ENCODE measurements around the gene USP28.
A peak's percentile ranks its signal among the peaks of the same experiment; 100 is the strongest.

The USP28 gene

DNA sequence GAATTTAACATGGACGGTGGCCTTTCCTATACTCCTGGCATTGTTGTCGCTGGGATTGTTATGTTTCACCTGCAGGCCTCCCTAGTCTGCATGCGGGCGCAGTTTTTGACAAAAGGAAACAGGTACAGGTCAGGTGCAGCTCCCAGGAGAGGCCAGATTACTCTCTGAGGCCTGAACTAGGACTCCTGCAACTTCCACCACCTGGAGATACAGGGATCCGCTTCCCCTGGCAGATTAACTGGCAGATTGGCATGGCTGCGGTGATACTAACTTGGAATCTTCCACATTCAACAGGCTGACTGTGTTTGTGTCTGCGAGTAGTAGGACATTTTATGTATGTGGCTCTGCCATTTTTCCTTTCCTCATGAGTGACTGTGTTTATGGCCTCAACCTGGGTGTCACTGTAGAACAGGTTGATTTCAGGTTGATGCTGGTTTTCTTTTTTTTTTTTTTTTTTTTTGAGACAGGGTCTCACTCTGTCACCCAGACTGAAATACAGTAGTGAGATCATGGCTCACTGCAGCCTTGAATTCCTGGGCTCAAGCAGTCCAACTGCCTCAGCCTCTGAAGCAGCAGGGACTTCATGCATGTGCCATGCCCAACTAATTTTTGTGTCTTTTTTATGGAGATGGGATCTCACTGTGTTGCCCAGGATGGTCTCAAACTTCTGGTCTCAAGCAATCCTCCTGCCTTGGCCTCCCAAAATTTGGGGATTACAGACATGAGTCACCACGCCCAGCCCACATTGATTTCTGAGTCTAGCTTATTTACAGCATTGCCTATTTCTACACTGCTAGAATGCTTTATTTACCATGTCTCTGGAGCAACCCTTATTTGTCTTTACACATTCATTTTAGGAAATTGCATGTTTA, 1.7 kb upstream of the USP28 start:
- no peak for DNase-seq
- peaks cover 4% of the 10 kb centered on the region for H3K4me1 ChIP-seq (ENCODE audit: control insufficient read depth, low read depth, low read length)
- H2BK15ac ChIP-seq (replicated peaks; ENCODE audit: low read depth), result no peak overlapping the region
- H2BK120ac ChIP-seq (ENCODE audit: low read depth, low read length), result no peak overlapping the region
- no peak overlapping the region for H3K18ac ChIP-seq (ENCODE audit: low read length)
- H3K79me1 ChIP-seq (ENCODE audit: low read length), result peaks cover 2% of the 10 kb centered on the region
- H4K5ac ChIP-seq (ENCODE audit: low read length), result no peak overlapping the region
- H3K4me3 ChIP-seq (ENCODE audit: low read length), result no peak overlapping the region
- H3K79me2 ChIP-seq (ENCODE audit: control insufficient read depth, insufficient read depth, low read length), result peaks cover 11% of the 10 kb centered on the region
- no peak overlapping the region for H2BK5ac ChIP-seq (ENCODE audit: low read length)
- H3K36me3 ChIP-seq (ENCODE audit: control insufficient read depth, insufficient read depth, low read length), result no peaks in the 10 kb centered on the region
- no peak overlapping the region for H3K27ac ChIP-seq (ENCODE audit: low read depth, low read length)
- H4K8ac ChIP-seq (ENCODE audit: low read depth, low read length), result no peak overlapping the region
- WGBS (ENCODE audit: extremely low coverage, insufficient coverage, low lambda C conversion rate), result no CpG with 5 or more reads among the region's 8 CpGs
- no peak overlapping the region for H2AK5ac ChIP-seq (ENCODE audit: low read length)
- H3K27me3 ChIP-seq (ENCODE audit: insufficient read depth, low read length, poor library complexity), result no peaks in the 10 kb centered on the region
- no peak overlapping the region for H3K4me2 ChIP-seq (ENCODE audit: low read length)
- no peak overlapping the region for H3K23ac ChIP-seq (ENCODE audit: low read length)
- peak overlapping the region; percentile 27 for H3K56ac ChIP-seq (ENCODE audit: low read length)
- peak overlapping the region; percentile 41 for H3K4ac ChIP-seq (ENCODE audit: low read depth, low read length)
- no peak overlapping the region for H3K9ac ChIP-seq (ENCODE audit: low read length)

DNA sequence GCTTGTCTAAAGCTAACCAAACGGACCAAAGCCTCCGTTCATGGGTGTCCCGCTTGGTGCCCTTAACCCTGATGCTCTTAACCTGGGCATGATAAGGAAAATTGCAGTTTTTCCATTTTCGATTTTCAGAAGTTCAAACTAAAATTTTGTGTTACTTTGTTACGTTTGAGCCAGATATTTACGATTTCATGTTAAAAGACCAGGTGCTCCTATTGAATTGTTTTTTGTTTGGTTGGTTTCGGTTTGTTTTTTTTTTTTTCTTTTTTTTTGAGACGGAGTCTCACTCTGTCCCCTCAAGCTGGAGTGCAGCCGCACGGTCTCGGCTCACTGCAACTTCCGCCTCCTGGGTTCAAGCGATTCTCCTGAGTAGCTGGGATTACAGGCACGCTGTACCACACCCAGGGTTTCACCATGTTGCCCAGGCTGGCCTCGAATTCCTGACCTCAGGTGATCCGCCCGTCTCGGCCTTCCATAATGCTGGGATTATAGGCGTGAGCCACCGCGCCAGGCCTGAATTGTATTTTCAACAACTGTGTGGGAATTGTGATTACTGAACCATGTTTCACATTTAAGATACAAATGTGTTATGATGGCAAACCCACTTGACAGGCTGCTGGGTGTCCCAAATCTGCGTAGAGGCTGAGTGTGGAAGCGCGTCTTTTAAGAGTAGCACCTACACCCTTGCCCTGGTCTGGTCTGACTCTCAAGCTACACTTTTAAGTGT, 864 bp upstream of the USP28 start:
- Histone ChIP-seq H3K23ac (ENCODE audit: low read length) (peak overlapping the region; percentile 75), H3K4ac (ENCODE audit: low read depth, low read length) (peak overlapping the region; percentile 41), H3K27ac (ENCODE audit: low read depth, low read length) (peak overlapping the region; percentile 60), H2BK120ac (ENCODE audit: low read depth, low read length) (no peak overlapping the region), H3K4me1 (ENCODE audit: control insufficient read depth, low read depth, low read length) (peaks cover 4% of the 10 kb centered on the region), H3K27me3 (ENCODE audit: insufficient read depth, low read length, poor library complexity) (no peaks in the 10 kb centered on the region), H3K56ac (ENCODE audit: low read length) (peak overlapping the region; percentile 98), H2BK5ac (ENCODE audit: low read length) (peak overlapping the region; percentile 87), H2AK5ac (ENCODE audit: low read length) (no peak overlapping the region), H3K36me3 (ENCODE audit: control insufficient read depth, insufficient read depth, low read length) (no peaks in the 10 kb centered on the region), H3K18ac (ENCODE audit: low read length) (peak overlapping the region; percentile 91), H3K4me2 (ENCODE audit: low read length) (peak overlapping the region; percentile 84), H3K79me1 (ENCODE audit: low read length) (peaks cover 4% of the 10 kb centered on the region), H3K4me3 (ENCODE audit: low read length) (peak overlapping the region; percentile 74), H2BK15ac (replicated peaks; ENCODE audit: low read depth) (no peak overlapping the region), H4K8ac (ENCODE audit: low read depth, low read length) (no peak overlapping the region), H3K9ac (ENCODE audit: low read length) (peak overlapping the region; percentile 94), H3K79me2 (ENCODE audit: control insufficient read depth, insufficient read depth, low read length) (peaks cover 19% of the 10 kb centered on the region), H4K5ac (ENCODE audit: low read length) (peak overlapping the region; percentile 77)
- 100% methylated on average over 1 of the region's 24 CpGs for WGBS (ENCODE audit: extremely low coverage, insufficient coverage, low lambda C conversion rate)
- no peak for DNase-seq

DNA sequence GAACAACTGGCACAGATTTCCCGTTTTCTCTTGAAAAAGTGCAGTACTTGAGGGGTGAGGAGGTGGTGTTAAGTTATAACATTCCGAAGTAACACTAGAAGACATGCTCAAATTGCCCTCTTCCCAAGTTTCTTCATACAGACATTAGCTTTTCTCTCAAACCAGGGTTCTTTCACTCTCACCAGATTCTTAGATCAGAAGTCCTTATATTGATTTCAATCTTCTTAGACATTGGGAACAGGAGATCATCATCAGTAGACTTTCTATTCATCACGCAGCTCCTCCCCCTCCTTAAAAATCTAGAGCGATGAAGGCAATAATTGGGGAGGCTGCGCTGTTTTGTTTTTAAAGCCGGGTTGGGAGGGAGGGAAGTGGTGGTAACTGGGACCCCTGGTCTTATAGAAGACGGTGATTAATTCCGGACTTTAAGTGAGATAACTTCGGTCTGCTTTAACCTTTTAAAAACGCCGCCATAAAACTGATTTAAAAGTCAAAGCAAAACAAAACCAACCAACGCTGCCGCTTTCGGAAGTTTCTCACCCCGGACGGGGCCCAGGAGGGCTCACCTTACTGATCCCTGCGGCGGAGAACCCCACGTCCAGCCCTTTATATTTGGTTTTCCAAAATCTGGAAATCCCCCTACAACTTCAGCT, 665 bp downstream of the USP28 start:
- H3K27me3 ChIP-seq (ENCODE audit: insufficient read depth, low read length, poor library complexity), result no peaks in the 10 kb centered on the region
- H3K27ac ChIP-seq (ENCODE audit: low read depth, low read length), result no peak overlapping the region
- no peak overlapping the region for H2AK5ac ChIP-seq (ENCODE audit: low read length)
- no CpG with 5 or more reads among the region's 19 CpGs for WGBS (ENCODE audit: extremely low coverage, insufficient coverage, low lambda C conversion rate)
- H3K79me2 ChIP-seq (ENCODE audit: control insufficient read depth, insufficient read depth, low read length), result peaks cover 29% of the 10 kb centered on the region
- peak; percentile 49 for DNase-seq
- peak overlapping the region; percentile 87 for H3K56ac ChIP-seq (ENCODE audit: low read length)
- H3K18ac ChIP-seq (ENCODE audit: low read length), result peak overlapping the region; percentile 100
- no peak overlapping the region for H2BK15ac ChIP-seq (replicated peaks; ENCODE audit: low read depth)
- H3K23ac ChIP-seq (ENCODE audit: low read length), result no peak overlapping the region
- H4K5ac ChIP-seq (ENCODE audit: low read length), result no peak overlapping the region
- H3K4me2 ChIP-seq (ENCODE audit: low read length), result peak overlapping the region; percentile 6
- H3K4me3 ChIP-seq (ENCODE audit: low read length), result peak overlapping the region; percentile 30
- peaks cover 4% of the 10 kb centered on the region for H3K4me1 ChIP-seq (ENCODE audit: control insufficient read depth, low read depth, low read length)
- peak overlapping the region; percentile 38 for H3K4ac ChIP-seq (ENCODE audit: low read depth, low read length)
- no peak overlapping the region for H2BK5ac ChIP-seq (ENCODE audit: low read length)
- peaks cover 11% of the 10 kb centered on the region for H3K79me1 ChIP-seq (ENCODE audit: low read length)
- peak overlapping the region; percentile 57 for H3K9ac ChIP-seq (ENCODE audit: low read length)
- peaks cover 1% of the 10 kb centered on the region for H3K36me3 ChIP-seq (ENCODE audit: control insufficient read depth, insufficient read depth, low read length)
- no peak overlapping the region for H4K8ac ChIP-seq (ENCODE audit: low read depth, low read length)
- peak overlapping the region; percentile 35 for H2BK120ac ChIP-seq (ENCODE audit: low read depth, low read length)

DNA sequence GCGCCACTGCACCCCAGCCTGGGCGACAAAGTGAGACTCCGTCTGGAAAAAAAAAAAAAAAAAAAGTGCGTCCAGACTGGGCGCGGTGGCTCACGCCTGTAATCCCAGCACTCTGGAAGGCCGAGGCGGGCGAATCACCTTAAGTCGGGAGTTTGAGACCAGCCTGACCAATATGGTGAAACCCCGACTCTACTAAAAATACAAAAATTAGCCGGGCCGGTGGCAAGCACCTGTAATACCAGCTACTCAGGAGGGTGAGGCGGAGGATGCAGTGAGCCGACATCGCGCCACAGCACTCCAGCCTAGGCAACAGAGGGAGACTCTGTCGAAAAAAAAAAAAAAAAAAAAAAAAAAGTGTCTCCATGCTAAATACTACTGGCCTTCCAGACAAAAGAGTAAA, 1.3 kb downstream of the USP28 start:
- Histone ChIP-seq H3K56ac (ENCODE audit: low read length) (peak overlapping the region; percentile 87), H3K4ac (ENCODE audit: low read depth, low read length) (peak overlapping the region; percentile 7), H2BK15ac (replicated peaks; ENCODE audit: low read depth) (no peak overlapping the region), H3K27ac (ENCODE audit: low read depth, low read length) (no peak overlapping the region), H3K23ac (ENCODE audit: low read length) (no peak overlapping the region), H3K4me2 (ENCODE audit: low read length) (no peak overlapping the region), H2AK5ac (ENCODE audit: low read length) (no peak overlapping the region), H3K4me3 (ENCODE audit: low read length) (no peak overlapping the region), H3K9ac (ENCODE audit: low read length) (peak overlapping the region; percentile 57), H4K8ac (ENCODE audit: low read depth, low read length) (no peak overlapping the region), H3K27me3 (ENCODE audit: insufficient read depth, low read length, poor library complexity) (no peaks in the 10 kb centered on the region), H3K79me2 (ENCODE audit: control insufficient read depth, insufficient read depth, low read length) (peaks cover 35% of the 10 kb centered on the region), H3K4me1 (ENCODE audit: control insufficient read depth, low read depth, low read length) (peaks cover 4% of the 10 kb centered on the region), H2BK5ac (ENCODE audit: low read length) (no peak overlapping the region), H3K79me1 (ENCODE audit: low read length) (peaks cover 13% of the 10 kb centered on the region), H3K36me3 (ENCODE audit: control insufficient read depth, insufficient read depth, low read length) (peaks cover 1% of the 10 kb centered on the region), H3K18ac (ENCODE audit: low read length) (no peak overlapping the region), H4K5ac (ENCODE audit: low read length) (no peak overlapping the region), H2BK120ac (ENCODE audit: low read depth, low read length) (no peak overlapping the region)
- WGBS (ENCODE audit: extremely low coverage, insufficient coverage, low lambda C conversion rate), result no CpG with 5 or more reads among the region's 19 CpGs
- no peak for DNase-seq

DNA sequence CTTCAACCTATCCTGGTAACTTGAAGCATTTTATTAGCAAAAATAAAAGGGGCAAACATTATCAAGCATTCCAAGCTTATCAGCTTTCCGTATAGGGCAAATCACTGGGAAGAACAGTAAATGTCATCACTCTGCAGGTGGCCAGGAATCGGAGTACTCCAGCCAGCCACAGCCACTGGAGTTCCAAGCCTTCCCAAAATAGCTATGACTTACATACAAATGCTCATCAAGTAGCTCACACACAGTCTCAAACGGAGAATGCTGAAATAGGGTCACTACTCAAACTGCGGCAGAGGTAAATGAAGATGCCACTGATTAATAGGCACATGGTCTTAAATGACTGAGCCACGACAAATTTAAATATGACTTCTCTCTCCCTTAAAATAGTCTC, 2.1 kb downstream of the USP28 start:
- DNase-seq, result peak; percentile 88
- H2BK120ac ChIP-seq (ENCODE audit: low read depth, low read length), result no peak overlapping the region
- no peak overlapping the region for H3K4me3 ChIP-seq (ENCODE audit: low read length)
- no peak overlapping the region for H3K4ac ChIP-seq (ENCODE audit: low read depth, low read length)
- H4K8ac ChIP-seq (ENCODE audit: low read depth, low read length), result no peak overlapping the region
- peaks cover 1% of the 10 kb centered on the region for H3K36me3 ChIP-seq (ENCODE audit: control insufficient read depth, insufficient read depth, low read length)
- peaks cover 4% of the 10 kb centered on the region for H3K4me1 ChIP-seq (ENCODE audit: control insufficient read depth, low read depth, low read length)
- no peak overlapping the region for H2BK5ac ChIP-seq (ENCODE audit: low read length)
- peaks cover 13% of the 10 kb centered on the region for H3K79me1 ChIP-seq (ENCODE audit: low read length)
- no peak overlapping the region for H2AK5ac ChIP-seq (ENCODE audit: low read length)
- H4K5ac ChIP-seq (ENCODE audit: low read length), result no peak overlapping the region
- WGBS (ENCODE audit: extremely low coverage, insufficient coverage, low lambda C conversion rate), result no CpG with 5 or more reads among the region's 5 CpGs
- H3K27me3 ChIP-seq (ENCODE audit: insufficient read depth, low read length, poor library complexity), result no peaks in the 10 kb centered on the region
- H3K79me2 ChIP-seq (ENCODE audit: control insufficient read depth, insufficient read depth, low read length), result peaks cover 39% of the 10 kb centered on the region
- no peak overlapping the region for H3K18ac ChIP-seq (ENCODE audit: low read length)
- H2BK15ac ChIP-seq (replicated peaks; ENCODE audit: low read depth), result no peak overlapping the region
- H3K27ac ChIP-seq (ENCODE audit: low read depth, low read length), result no peak overlapping the region
- peak overlapping the region; percentile 37 for H3K4me2 ChIP-seq (ENCODE audit: low read length)
- peak overlapping the region; percentile 30 for H3K9ac ChIP-seq (ENCODE audit: low read length)
- H3K23ac ChIP-seq (ENCODE audit: low read length), result no peak overlapping the region
- H3K56ac ChIP-seq (ENCODE audit: low read length), result no peak overlapping the region
